HG02870 (cell line): ENCODE results near the gene SLC7A5.
"Not testable (repeated sequence)": the region's sequence is repeated elsewhere in the genome, so short reads cannot be mapped to it uniquely, and the experiment has no call there.

ENCODE experiments used
- ATAC-seq: cut with Tn5 transposase; IDR thresholded peaks from one replicate; pipeline ENCODE4 v1.9.1; 2021; ENCODE audit warnings: mild to moderate bottlenecking, moderate library complexity; ENCODE audit not compliant: unreplicated experiment

SLC7A5 gene

DNA sequence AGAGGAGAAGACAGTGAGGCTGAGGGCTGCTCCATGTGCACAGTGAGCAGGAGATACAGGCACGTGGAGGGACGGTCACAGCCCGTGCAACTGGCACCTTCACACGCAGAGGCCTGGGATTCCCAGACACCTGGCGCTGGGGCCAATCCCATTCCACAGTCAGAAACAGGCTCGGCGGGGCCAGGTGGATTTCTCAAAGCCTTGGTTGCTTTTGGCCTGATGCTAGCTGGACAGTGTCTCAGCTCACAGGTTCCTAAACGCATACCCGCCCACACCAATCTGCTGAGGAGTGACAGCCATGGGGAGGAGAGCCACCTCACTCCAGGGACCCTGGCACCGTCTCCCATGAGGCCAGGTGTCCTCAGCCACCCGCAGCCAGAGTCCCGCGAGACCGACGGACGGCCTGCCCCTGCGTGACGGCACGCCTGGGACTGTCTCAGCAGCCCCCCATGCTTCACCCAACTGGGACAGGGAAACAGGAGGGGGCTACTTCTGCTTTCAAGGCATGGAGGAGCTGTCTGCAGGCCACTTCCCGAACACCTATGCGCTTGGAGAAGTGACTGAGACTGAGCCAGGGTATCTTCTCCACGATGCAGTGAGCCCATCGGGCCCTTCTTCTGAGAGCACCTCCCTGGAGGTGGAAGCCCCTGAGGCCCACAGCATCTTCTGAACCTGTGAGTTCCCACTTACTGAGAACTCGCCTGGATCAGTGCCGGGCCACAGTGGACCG, 6.5 kb downstream of the SLC7A5 start:
- not testable (repeated sequence) for ATAC-seq

GRCh38 chr16:87861300-87862099, 7.8 kb downstream of the SLC7A5 start:
- not testable (repeated sequence) for ATAC-seq

DNA sequence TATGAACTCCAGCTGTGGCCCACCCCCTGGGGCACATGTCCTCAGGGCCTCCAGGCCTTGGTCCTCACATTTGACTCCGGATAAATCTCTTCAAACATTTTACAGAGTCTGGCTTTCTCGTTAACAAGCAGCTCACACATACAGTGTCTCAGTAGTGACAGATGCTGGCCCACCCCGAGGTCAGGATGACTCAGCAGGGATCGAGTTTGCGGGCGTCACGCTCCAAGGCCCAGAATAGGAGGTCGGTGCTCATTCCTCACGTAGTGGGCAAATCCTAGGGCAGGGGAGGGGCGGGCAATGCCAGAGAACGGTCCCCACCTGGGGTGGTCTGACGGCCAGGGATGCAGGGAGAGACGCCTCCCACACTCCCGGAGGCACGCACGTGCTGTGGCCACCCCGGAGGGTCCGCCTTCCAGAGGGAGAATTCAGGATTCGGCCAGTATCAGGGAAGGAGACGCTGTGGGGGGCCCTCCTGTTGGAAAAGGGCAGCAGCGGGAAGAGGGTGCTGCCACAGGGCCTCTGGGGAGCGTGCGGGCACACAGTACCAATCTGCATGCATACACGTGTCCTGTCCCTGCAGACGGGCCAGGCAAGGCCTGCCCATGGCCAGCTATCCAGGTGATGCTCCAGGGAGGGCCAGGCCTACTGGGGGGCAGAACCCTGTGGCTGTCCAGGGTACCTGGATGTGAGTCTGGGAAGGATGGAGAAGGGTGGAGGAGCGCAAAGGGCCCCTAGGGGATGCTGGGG, 8.6 kb downstream of the SLC7A5 start:
- no peak for ATAC-seq

DNA sequence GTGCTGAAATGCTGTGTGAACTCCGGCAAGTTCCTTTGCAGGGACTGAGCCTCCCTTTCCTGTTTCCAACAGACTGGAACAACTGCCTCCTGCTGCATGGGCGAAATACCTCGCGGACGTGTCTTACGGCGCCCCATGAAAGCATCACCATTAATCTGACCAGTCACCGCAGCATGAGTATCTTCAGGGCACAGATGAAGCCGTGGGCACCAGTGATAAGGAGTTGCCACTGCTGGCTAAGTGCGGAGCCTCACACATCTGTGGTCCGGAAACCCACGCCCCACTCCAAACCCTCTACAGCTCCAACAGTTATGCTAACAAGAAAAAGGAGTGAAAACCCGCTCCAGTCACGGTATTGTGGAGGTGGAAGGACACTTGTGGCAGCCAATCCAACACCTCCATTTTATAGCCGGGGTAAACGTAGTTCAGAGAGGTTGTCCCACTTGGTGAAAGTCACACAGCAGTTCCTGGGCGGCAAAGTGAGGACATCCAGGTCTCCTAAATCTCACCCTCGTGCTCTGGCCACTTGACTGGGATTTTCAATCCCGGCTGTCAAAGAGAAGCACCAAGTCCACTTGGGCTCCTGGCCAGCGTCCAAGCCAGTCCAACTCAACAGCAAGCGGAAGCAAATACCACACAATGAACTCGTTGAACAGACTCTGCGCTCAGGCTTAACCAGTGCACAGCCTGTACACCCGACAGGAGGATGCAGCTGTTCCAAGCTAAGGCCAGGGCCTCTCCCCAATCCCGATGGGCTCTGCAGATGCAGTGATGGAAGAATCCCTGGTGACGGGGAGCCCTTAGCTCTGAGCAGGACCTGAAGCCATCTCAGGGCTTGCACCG, 10.9 kb downstream of the SLC7A5 start:
- not testable (repeated sequence) for ATAC-seq

GRCh38 chr16:87856791-87857228, 12.5 kb downstream of the SLC7A5 start:
- ATAC-seq, result no peak

- no peak for ATAC-seq
These were observed 13.2 kb downstream of the SLC7A5 start for GRCh38 chr16:87855852-87856715.

DNA sequence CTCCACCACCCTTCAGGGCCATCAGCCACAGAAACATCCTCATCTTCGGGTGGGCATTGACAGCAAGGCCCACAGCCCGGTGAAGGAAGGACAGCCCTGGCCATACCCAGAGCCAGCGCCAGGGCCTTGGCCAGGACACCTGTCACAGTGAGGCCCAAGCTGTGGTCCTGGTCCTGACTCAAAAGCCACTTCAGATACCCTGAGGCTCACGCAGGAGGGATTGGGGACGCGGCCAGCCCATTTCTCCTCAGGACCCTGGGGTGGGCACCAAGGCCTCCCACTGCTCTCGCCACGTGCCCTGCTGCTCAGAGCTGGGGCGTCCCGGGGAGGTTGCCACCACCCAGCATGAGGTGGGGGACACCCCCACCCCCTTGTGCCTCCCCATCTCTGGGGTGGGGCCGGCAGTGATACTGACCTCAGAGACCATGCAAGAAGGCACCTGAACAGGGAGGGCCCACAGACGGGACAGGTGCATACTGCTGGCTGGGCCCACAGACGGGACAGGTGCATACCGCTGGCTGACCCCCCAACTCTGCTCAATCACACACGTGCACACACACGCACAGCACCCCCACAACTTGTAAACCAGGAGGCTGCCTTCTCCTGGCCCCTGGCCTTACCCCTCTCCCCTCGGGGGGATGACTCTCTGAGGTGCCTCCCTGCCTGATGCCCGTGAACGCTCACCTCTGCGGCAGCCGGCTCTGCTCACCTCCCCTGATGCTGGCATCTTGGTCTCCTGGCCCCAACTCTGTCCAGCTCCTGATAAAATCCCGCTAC, 14.2 kb downstream of the SLC7A5 start:
- no peak for ATAC-seq

DNA sequence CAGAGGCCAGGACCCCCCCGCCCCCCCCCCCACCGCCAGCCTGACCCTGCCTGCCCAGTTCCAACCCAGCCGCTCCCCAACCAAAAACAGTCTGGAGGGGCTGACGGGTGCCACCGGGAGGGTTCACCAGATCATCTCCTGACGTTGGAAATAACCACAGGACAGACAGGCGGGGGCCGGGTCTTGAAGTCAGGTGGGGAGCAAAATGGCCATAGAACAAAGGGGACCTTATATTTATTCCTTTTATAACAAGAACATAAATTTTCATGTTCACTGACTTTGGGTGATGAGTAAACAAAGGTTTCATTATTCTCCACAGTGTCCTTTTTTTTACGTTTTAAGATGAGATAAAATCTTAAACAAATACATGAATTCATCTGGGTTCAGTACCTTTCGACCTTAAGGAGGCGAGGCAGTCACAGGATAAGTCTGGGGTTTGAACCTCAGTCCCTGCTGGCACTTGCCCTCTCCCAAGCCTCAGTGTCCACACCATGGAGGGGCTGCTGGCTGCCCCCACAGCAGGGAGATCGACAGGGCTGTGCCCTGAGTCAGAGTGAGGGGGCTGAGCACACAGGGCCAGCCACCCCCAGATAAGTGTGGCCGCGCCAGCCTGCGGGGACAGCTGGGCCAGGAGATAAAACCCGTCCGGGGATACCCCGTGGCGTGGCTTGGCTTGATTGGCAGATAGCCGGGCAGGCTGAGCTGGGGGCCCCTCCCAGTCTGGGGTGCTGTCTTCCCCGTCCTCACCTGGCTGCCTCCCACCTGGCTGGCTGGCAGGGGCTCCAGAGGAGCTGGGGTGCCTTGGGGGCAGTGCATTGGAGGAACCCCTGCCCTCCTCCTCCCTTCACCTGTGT, 15.0 kb downstream of the SLC7A5 start:
- no peak for ATAC-seq

DNA sequence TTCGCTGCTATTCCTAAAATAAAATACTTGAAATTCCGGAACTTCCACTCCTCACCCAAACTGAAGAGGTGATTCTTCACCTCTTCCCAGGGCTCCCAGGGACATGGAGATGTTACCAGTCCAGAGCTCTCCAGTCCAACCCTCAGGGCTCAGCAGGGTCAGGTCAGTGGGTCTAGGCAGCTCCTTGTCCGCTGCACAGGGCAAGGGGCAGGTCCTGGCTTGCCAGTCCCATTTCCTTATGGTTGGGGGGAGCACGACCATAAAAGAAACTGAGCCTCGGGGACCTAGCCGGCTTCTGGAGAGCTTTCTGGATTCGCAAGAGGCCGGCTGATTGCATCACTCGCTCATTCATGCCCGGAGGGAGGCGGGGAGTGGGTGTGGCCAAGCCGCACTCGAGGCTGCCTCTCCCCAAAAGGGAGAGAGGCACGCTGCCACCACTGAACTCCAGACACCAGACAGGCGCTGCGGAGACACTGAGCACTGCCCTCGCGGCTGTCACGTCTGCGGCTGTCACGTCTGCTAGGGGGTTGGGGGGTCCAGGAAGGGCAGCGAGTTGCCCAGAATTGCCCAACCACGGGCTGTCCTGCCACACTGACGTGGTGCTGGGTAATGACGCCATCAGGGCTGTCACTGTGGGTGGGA, 15.8 kb downstream of the SLC7A5 start:
- no peak for ATAC-seq

DNA sequence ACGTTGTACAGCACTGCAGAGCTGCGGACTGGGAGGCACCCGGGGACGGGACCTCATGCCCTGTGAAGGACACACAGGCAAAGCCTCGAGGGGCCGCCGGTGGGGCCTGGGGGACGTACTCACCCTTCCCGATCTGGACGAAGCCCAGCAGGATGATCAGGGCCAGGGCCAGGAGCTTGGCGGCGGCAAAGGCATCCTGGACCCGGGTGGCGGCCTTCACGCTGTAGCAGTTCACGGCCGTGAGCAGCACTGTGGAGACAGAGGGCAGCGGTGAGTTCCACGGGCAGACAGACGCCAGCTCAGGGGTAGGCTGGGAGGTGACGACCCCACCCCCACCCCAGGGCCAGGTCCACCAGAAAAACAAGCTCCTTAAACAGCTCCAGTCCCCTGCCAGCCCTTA, 17.7 kb downstream of the SLC7A5 start:
- ATAC-seq, result no peak

- ATAC-seq, result no peak
These were observed 18.1 kb downstream of the SLC7A5 start for GRCh38 chr16:87851141-87851587.

DNA sequence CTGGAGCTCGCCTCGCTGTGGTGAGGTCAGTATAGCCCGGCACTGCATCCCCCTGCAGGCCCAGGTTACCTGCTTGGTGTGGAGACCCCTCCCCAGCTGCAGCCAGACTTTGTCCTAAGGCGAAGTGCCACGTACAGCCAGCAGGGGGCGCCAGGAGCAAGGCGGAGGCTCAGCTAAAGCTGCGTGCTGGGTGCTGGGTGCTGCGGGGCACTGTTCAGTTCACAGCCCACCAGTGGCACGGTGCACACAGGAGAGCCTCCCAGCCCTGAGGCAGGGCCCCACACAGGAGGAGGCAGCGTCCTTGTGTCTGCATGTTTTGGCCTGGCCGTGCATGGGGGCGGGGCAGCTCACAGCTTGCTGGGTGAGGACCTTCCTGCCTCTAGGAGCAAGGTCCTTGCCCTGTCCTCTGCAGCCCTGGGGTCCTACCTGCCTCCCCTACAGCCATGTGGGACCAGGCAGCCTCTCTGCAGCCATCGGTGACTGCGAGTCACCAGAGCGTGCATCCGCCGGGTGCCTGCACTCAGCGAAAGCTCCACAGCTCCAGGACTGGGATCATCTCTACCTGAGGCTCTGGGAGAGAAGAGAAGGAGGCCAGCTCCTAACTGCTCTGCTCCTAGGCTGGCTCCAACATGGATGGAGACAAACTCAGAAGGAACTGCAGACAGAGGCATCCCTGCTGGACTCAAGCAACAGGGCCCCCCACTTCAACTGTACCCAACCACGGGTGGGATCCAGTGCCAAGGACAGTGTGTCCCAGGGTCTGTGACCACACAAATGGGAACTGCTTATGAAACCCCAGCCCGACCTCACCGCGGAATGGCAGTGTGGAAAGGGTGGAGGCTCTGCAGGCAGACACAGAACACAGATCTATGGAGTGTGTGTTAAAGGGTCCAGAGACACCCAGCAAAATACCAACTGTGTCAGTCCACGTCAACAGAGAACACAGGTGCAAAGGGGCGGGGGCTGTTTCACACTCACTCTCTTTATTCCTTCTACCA, 19.0 kb downstream of the SLC7A5 start:
- ATAC-seq, result no peak

DNA sequence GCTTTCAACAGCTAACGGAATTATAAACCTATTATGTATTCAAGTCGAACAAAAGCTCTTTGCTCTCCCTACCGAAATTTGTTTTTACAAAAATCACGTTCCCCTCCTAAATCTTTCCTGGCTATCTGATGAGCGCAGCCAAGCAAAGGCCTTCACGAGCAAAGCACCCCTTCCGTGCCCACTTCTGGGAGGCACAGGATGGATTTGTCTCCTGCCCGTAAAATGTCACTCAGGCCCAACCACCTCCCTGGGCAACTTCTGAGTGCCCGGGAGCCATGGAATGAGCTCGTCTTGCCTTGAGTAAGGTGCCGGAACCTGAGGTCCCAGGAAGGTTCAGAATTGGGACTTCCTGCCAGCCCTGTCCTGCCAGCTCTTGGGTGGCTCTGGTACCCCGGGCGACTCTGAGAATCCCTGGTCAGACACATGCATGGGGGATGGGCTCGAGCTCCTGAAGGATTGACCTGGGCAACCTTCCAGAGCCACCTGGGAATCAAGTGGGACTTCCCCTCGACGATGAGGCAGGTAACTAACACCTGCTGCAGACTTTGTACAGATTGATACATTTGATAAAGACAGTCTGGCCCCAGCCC, 19.8 kb downstream of the SLC7A5 start:
- ATAC-seq, result no peak

DNA sequence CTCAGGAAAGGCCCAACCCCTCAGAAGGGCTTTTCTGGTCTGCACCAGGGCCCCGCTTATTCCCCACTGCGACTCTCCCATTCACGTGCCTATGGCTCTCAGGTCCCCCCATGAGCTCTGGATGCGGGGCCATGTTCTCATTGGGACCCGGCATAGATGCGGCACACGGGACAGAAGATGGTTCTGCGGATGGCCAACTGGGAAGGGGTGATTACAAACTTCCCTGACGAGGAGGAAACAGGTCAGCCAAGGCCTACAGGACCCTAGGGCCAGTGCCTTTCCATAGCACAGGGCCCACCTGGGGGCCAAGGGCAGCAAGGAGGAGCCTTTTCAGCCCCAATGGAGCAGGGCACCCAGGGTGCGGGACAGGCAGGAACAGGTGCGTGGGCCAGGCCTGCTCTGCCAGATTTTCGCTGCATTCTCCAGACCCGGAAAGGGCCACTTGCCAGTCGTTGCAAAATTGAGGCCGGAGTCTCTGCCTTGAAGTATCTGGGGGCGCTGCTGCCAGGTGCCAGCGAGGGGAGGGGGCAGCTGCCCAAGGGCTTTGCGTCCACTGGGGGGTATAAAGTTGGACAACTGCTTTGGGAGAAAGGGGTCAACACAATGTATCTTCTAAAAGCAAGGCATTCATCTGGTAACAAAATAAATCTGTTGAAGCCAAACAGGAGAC, 20.5 kb downstream of the SLC7A5 start:
- ATAC-seq, result no peak
